ENCODE results near the gene DENND4A.
"Not testable (repeated sequence)": the region's sequence is repeated elsewhere in the genome, so short reads cannot be mapped to it uniquely, and the experiment has no call there.

DENND4A gene

DNA sequence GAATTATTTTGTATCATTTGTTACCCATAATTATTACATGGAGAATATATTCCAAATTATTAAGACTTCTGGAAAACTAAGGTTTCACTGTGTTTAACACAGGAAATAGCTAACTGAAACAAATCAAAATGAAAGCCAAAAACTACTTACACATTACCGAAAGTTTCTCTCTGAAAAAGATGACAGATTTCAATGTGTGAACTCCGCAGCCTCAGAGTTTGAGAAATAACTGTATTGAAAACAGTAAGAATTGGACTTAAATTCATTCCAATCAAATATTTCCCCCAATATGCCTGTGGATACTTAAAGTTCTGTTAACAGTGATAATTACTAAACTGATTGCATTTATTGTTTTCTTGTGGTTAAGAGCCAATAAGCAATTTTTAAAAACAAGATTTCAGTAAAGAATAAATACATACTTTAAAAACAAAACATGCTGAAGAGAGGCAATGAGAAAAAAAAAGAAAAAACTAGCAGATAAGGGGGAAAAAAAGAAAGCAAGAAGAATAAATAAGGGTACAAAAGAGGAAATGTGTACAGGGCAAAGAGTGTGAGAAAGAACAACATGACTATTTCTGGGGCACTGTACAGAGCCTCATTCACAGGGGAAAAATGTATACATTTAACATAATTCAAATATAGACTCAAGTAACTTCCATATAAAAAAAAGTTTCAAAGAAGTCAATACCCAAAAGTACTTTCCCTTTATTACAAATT, 30.7 kb downstream of the DENND4A start:
- no peak overlapping the region for H3K4me3 ChIP-seq (ENCODE audit: low read length)
- H3K4me1 ChIP-seq (ENCODE audit: control insufficient read depth, insufficient read depth, low read length), result peaks cover 1% of the 10 kb centered on the region

DNA sequence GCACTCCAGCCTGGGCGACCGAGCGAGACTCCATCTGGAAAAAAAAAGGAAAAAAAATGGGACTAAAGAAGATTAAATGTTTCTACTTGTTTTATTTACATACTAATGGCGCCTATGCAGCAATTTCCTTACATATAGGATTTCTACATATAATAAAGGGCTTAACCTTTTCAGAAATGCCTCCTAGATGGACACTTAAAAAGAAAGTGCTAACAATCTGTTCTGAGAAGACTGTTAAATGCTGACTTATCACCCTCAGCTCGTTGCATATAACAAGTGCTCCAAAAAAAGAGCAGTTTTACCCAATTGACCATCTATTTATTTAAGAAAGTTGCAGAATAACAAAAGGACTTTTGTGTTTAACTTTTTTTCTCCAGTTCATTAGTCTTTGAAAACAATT, 32.7 kb downstream of the DENND4A start:
- Histone ChIP-seq H3K9ac (ENCODE audit: low read length) (no peak overlapping the region), H3K9me3 (ENCODE audit: control insufficient read depth, low read length) (no peaks in the 10 kb centered on the region), H3K4me3 (ENCODE audit: low read length) (no peak overlapping the region), H3K36me3 (ENCODE audit: control insufficient read depth, insufficient read depth, low read length) (no peaks in the 10 kb centered on the region), H3K4me1 (ENCODE audit: control insufficient read depth, insufficient read depth, low read length) (no peaks in the 10 kb centered on the region), H3K27me3 (ENCODE audit: control insufficient read depth, insufficient read depth, low read length) (no peaks in the 10 kb centered on the region)

More for the DNA sequence above, 30.7 kb downstream of the DENND4A start:
- Histone ChIP-seq H3K9me3 (ENCODE audit: control insufficient read depth, low read length) (no peaks in the 10 kb centered on the region), H3K9ac (ENCODE audit: low read length) (no peak overlapping the region), H3K36me3 (ENCODE audit: control insufficient read depth, insufficient read depth, low read length) (no peaks in the 10 kb centered on the region), H3K27me3 (ENCODE audit: control insufficient read depth, insufficient read depth, low read length) (no peaks in the 10 kb centered on the region)

DNA sequence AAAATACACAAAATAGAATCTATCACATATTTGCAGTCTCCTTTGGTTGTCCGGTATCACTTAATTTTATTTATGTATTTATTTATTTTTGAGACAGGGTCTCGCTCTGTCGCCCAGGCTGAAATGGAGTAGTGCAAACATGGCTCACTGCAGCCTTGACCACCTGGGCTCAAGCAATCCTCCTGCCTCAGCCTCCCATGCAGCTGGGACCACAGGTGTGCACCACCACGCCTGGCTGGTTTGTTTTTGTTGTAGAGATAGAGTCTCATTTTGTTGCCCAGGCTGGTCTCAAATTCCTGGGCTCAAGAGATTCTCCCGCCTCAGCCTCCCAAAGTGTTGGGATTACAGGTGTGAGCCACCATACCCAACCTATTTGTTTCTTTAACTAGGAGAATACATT, 33.9 kb downstream of the DENND4A start:
- Histone ChIP-seq H3K9me3 (ENCODE audit: control insufficient read depth, low read length) (no peaks in the 10 kb centered on the region), H3K27me3 (ENCODE audit: control insufficient read depth, insufficient read depth, low read length) (no peaks in the 10 kb centered on the region), H3K4me3 (ENCODE audit: low read length) (no peak overlapping the region)

DNA sequence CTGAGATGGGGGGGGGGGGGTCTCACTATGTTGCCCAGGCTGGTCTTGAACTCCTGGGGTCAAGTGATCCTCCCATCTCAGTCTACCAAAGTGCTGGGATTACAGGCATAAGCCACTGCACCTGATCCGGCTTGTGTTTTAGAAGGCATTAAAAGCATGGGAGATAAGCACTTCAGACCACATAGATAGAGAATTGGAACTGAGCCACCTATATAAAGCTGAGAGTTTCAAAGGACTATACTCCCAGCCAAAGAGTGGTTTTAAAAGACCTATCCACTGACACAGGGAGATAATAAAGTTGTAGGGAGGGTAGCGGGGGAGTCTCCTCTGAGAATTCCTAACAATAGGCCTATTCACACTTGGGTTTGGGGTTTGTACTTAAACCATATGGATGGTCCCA, 34.8 kb downstream of the DENND4A start:
- H3K36me3 ChIP-seq (ENCODE audit: control insufficient read depth, insufficient read depth, low read length), result no peaks in the 10 kb centered on the region
- H3K9me3 ChIP-seq (ENCODE audit: control insufficient read depth, low read length), result no peaks in the 10 kb centered on the region
- no peaks in the 10 kb centered on the region for H3K27me3 ChIP-seq (ENCODE audit: control insufficient read depth, insufficient read depth, low read length)
- H3K4me1 ChIP-seq (ENCODE audit: control insufficient read depth, insufficient read depth, low read length), result no peaks in the 10 kb centered on the region
- no peak overlapping the region for H3K4me3 ChIP-seq (ENCODE audit: low read length)
- no peak overlapping the region for H3K9ac ChIP-seq (ENCODE audit: low read length)

More for the DNA sequence above, 33.9 kb downstream of the DENND4A start:
- Histone ChIP-seq H3K36me3 (ENCODE audit: control insufficient read depth, insufficient read depth, low read length) (no peaks in the 10 kb centered on the region), H3K9ac (ENCODE audit: low read length) (no peak overlapping the region), H3K4me1 (ENCODE audit: control insufficient read depth, insufficient read depth, low read length) (no peaks in the 10 kb centered on the region)

DNA sequence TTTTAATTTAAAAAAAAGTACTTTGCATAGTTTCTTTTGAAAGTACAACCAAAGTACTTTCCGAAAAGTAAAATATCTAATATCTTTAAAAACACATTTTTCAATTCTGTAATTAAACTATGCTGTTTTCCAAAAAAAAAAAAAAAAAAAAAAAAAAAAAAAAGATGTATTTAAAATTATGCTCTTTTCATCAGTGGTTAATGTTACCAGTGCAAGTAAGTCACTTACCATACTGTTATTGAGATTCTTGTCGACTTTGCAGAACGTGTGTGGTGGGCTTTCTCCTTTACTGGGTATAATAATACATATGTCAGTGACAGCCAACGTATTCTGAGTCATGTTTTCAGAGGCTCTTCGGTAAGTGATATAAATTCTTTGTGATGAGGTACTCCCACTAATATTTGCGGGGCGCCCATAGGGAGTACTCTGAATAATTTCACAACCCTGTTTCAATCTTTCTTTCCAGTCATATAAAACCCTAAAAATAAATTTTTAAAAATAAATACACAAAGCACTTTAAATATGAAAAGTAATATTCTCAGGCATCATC, 39.9 kb downstream of the DENND4A start:
- Histone ChIP-seq H3K9ac (ENCODE audit: low read length) (no peak overlapping the region), H3K4me3 (ENCODE audit: low read length) (no peak overlapping the region), H3K36me3 (ENCODE audit: control insufficient read depth, insufficient read depth, low read length) (no peaks in the 10 kb centered on the region), H3K9me3 (ENCODE audit: control insufficient read depth, low read length) (no peaks in the 10 kb centered on the region), H3K27me3 (ENCODE audit: control insufficient read depth, insufficient read depth, low read length) (no peaks in the 10 kb centered on the region), H3K4me1 (ENCODE audit: control insufficient read depth, insufficient read depth, low read length) (no peaks in the 10 kb centered on the region)

DNA sequence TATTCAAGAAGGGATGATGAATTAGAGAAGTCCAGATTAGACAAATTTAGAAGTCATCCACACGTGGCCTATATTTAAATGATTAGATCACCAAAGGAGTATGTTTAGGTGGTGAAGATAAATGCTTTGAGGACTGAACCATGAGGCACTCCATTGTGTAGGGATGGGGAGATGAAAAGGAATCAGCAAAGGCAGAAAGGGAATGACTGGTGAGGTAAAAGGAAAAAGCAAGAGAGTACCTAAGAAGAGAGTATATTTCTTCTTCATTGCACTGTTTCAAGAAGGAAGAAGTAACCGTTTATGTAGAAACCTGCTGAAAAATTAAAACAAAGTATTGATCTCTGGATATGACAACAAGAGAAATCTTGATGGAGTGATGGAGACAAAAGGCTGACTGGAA, 40.7 kb downstream of the DENND4A start:
- no peaks in the 10 kb centered on the region for H3K9me3 ChIP-seq (ENCODE audit: control insufficient read depth, low read length)
- no peak overlapping the region for H3K4me3 ChIP-seq (ENCODE audit: low read length)
- no peaks in the 10 kb centered on the region for H3K36me3 ChIP-seq (ENCODE audit: control insufficient read depth, insufficient read depth, low read length)
- H3K27me3 ChIP-seq (ENCODE audit: control insufficient read depth, insufficient read depth, low read length), result no peaks in the 10 kb centered on the region
- H3K4me1 ChIP-seq (ENCODE audit: control insufficient read depth, insufficient read depth, low read length), result no peaks in the 10 kb centered on the region
- no peak overlapping the region for H3K9ac ChIP-seq (ENCODE audit: low read length)

DNA sequence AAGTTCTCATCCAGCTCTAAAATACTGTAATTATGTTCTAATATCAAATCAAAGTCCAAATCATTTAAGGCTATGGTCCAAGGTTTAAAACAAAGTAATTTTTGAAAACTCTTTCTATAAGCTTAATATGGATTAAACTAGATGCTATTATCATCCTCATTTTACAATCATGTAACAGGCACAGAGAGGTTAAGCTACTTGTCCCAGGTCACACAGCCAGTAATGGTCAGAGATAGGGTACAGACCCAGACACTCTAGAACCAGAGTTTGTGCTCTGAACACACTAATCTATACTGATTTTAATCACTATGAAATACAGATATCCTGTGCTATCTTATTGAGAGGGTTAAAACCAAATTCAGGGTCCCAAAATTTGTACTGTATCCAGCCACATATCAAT, 44.8 kb downstream of the DENND4A start:
- no peaks in the 10 kb centered on the region for H3K9me3 ChIP-seq (ENCODE audit: control insufficient read depth, low read length)
- H3K9ac ChIP-seq (ENCODE audit: low read length), result no peak overlapping the region
- no peaks in the 10 kb centered on the region for H3K27me3 ChIP-seq (ENCODE audit: control insufficient read depth, insufficient read depth, low read length)
- no peaks in the 10 kb centered on the region for H3K36me3 ChIP-seq (ENCODE audit: control insufficient read depth, insufficient read depth, low read length)
- H3K4me1 ChIP-seq (ENCODE audit: control insufficient read depth, insufficient read depth, low read length), result no peaks in the 10 kb centered on the region
- no peak overlapping the region for H3K4me3 ChIP-seq (ENCODE audit: low read length)

DNA sequence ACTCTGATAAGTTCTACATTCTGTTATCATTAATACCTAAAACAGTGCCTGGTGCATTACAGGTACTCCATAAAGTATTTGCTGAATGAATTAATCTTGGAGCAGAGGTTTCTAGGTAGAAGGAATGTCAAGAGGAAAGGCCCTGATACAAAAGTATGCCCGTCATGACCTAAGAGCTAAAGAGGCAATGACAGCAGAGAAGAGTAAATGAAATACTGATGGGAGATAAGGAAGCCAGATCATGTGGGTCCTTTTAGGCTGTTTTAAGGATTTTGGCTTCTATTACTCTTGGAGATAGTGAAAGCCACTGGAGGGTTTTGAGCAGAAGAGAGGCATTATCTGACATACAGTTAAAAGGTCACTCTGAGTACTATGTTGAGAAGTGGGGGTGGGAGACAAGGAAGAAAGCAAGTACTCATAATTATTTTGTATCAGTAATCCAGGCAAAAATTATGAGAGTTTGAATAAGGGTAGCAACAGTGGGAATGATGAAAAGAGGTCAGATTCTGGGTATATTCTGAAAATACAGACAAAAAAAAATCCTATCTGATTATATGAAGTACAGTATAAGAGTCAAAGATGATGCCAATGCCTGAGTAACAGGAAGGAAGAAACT, 48.3 kb downstream of the DENND4A start:
- H3K27me3 ChIP-seq (ENCODE audit: control insufficient read depth, insufficient read depth, low read length), result no peaks in the 10 kb centered on the region
- H3K9ac ChIP-seq (ENCODE audit: low read length), result no peak overlapping the region
- H3K4me3 ChIP-seq (ENCODE audit: low read length), result no peak overlapping the region
- no peaks in the 10 kb centered on the region for H3K9me3 ChIP-seq (ENCODE audit: control insufficient read depth, low read length)
- no peaks in the 10 kb centered on the region for H3K4me1 ChIP-seq (ENCODE audit: control insufficient read depth, insufficient read depth, low read length)
- H3K36me3 ChIP-seq (ENCODE audit: control insufficient read depth, insufficient read depth, low read length), result no peaks in the 10 kb centered on the region

DNA sequence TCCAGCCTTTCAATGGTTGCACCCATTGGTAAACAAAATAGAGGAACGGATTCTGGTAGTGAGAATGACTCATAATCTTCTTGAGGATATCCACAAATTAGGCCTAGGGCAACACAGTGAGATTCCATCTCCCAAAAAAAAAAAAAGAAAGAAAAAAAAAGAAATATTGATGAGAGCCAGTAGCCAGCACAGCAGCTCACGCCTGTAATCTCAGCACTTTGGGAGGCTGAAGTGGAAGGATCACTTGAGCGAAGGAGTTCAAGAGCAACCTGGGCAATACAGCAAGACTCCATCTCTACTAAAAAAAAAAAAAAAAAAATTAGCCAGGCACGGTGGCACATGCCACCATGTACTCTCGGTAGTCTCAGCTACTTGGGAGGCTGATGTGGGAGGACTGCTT, 51.9 kb downstream of the DENND4A start:
- Histone ChIP-seq H3K9me3 (ENCODE audit: control insufficient read depth, low read length) (no peaks in the 10 kb centered on the region), H3K27me3 (ENCODE audit: control insufficient read depth, insufficient read depth, low read length) (no peaks in the 10 kb centered on the region), H3K36me3 (ENCODE audit: control insufficient read depth, insufficient read depth, low read length) (no peaks in the 10 kb centered on the region), H3K4me3 (ENCODE audit: low read length) (no peak overlapping the region), H3K9ac (ENCODE audit: low read length) (no peak overlapping the region), H3K4me1 (ENCODE audit: control insufficient read depth, insufficient read depth, low read length) (no peaks in the 10 kb centered on the region)

DNA sequence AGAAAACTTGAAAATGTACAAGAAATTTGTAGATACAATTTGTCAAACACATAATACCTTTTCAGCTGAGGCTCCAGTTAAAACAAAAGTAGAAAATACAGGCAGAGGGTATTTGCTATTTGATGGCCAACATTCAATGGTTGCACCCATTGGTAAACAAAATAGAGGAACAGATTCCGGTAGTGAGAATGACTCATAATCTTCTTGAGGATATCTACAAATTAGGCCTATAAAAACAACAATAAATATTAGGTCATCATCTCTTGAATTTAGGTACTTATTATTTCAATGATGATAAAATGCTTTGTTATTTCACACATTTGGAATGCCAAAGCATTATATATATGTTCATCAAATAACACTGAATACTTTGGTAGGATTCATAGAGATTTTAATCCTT, 53.4 kb downstream of the DENND4A start:
- H3K4me1 ChIP-seq (ENCODE audit: control insufficient read depth, insufficient read depth, low read length), result no peaks in the 10 kb centered on the region
- no peaks in the 10 kb centered on the region for H3K9me3 ChIP-seq (ENCODE audit: control insufficient read depth, low read length)
- H3K27me3 ChIP-seq (ENCODE audit: control insufficient read depth, insufficient read depth, low read length), result no peaks in the 10 kb centered on the region
- H3K36me3 ChIP-seq (ENCODE audit: control insufficient read depth, insufficient read depth, low read length), result no peaks in the 10 kb centered on the region
- no peak overlapping the region for H3K4me3 ChIP-seq (ENCODE audit: low read length)
- H3K9ac ChIP-seq (ENCODE audit: low read length), result no peak overlapping the region

DNA sequence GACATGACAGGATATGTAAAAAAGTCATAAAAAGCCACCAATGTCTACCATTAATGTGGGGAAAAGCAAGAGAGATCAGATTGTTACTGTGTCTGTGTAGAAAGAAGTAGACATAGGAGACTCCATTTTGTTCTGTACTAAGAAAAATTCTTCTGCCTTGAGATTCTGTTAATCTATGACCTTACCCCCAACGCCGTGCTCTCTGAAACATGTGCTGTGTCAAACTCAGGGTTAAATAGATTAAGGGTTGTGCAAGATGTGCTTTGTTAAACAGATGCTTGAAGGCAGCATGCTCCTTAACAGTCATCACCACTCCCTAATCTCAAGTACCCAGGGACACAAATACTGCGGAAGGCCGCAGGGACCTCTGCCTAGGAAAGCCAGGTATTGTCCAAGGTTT, 58.5 kb downstream of the DENND4A start:
- H3K9ac ChIP-seq (ENCODE audit: low read length); H3K36me3 ChIP-seq (ENCODE audit: control insufficient read depth, insufficient read depth, low read length); H3K4me3 ChIP-seq (ENCODE audit: low read length); H3K4me1 ChIP-seq (ENCODE audit: control insufficient read depth, insufficient read depth, low read length); H3K27me3 ChIP-seq (ENCODE audit: control insufficient read depth, insufficient read depth, low read length); H3K9me3 ChIP-seq (ENCODE audit: control insufficient read depth, low read length): not testable (repeated sequence)

DNA sequence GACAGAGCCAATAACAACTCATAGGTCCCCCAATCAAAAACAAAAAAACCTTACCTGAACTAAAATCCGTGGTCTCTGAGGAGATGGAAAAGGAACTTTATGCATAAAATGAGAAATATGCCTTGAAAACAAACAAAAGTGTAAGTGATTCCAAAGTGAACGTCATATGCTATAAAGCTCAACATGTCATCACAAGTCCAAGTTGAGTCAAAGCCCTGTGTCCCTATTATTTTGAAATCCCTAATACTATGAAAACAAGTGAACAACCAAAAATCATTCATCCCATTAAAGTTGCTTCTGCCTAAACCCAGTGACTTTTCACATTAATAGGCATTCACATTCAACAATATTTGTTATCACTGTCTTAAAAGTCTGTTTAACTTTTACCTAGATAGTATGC, 59.4 kb downstream of the DENND4A start:
- H3K9me3 ChIP-seq (ENCODE audit: control insufficient read depth, low read length), result no peaks in the 10 kb centered on the region
- H3K36me3 ChIP-seq (ENCODE audit: control insufficient read depth, insufficient read depth, low read length), result no peaks in the 10 kb centered on the region
- H3K9ac ChIP-seq (ENCODE audit: low read length), result no peak overlapping the region
- no peak overlapping the region for H3K4me3 ChIP-seq (ENCODE audit: low read length)
- no peaks in the 10 kb centered on the region for H3K4me1 ChIP-seq (ENCODE audit: control insufficient read depth, insufficient read depth, low read length)
- no peaks in the 10 kb centered on the region for H3K27me3 ChIP-seq (ENCODE audit: control insufficient read depth, insufficient read depth, low read length)

All from mucosa of stomach (tissue), 1 donor.